Measurements from ENCODE around the gene AQP2. TPM values are rescaled to one million over a fixed set of nuclear protein-coding genes. Genes with fewer than 3 reads are reported as not detected.

AQP2 gene
- total RNA-seq, 1 experiment from 2014 or later, result not detected

DNA sequence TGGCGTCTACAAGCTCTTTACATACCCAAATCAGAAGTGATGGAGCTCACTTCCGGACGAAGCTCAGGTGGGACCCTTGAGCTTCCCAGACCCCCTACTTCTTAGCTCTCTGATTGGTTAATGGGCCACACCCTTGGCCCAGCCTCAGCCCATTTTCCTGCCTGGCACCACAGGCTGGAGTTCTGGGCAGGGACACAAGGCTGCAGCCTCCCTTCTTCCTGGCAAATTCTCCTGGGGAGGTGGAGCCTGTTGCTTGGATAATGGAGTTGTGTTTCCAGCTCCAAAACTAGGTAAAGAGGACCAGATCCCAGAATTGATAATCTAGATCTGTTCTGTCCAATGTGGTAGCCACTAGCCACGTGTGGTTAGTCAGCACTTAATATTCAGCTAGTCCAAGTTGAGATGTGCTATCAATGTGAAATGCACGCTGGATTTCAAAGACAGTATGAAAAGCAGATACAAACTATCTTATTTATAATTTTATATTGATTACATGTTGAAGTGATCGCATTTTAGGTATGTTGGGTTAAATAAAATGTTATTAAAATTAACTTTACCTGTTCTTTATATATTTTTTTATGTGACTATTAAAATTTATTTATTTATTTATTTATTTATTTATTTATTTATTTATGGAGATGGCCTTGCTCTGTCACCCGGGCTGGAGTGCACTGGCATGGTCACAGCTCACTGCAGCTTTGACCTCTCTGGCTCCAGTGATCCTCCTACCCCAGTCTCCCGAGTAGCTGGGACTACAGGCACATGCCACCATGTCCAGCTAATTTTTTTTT is 34.2 kb upstream of the AQP2 start:
- TF ChIP-seq, protein P1, sequence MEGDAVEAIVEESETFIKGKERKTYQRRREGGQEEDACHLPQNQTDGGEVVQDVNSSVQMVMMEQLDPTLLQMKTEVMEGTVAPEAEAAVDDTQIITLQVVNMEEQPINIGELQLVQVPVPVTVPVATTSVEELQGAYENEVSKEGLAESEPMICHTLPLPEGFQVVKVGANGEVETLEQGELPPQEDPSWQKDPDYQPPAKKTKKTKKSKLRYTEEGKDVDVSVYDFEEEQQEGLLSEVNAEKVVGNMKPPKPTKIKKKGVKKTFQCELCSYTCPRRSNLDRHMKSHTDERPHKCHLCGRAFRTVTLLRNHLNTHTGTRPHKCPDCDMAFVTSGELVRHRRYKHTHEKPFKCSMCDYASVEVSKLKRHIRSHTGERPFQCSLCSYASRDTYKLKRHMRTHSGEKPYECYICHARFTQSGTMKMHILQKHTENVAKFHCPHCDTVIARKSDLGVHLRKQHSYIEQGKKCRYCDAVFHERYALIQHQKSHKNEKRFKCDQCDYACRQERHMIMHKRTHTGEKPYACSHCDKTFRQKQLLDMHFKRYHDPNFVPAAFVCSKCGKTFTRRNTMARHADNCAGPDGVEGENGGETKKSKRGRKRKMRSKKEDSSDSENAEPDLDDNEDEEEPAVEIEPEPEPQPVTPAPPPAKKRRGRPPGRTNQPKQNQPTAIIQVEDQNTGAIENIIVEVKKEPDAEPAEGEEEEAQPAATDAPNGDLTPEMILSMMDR (IDR thresholded peaks at IDR 0.05; ENCODE audit: unreplicated experiment), result no peak
- H3K4me3 Mint-ChIP-seq (ENCODE audit: unreplicated experiment), result no peak overlapping the region
- no peaks in the 10 kb centered on the region for H3K27me3 Mint-ChIP-seq (ENCODE audit: insufficient read depth, unreplicated experiment)
- H3K36me3 Mint-ChIP-seq (ENCODE audit: insufficient read depth, unreplicated experiment), result peaks cover 5% of the 10 kb centered on the region
- no TSS peak for BruUV-seq (replicated peaks)
- no peaks in the 10 kb centered on the region for H3K4me1 Mint-ChIP-seq (ENCODE audit: insufficient read depth, unreplicated experiment)
- H3K9me3 Mint-ChIP-seq (ENCODE audit: unreplicated experiment), result no peaks in the 10 kb centered on the region
- CTCF ChIA-PET, result interaction anchor here (0.7 kb wide), 1 partner anchor 139 kb away, joined by 3 read pairs; no protein-coding TSS in a partner anchor
- POLR2A ChIA-PET, result no interaction called here
- H3K27ac Mint-ChIP-seq (ENCODE audit: low read depth, unreplicated experiment), result no peak overlapping the region
- no peak for DNase-seq (ENCODE audit: unreplicated experiment)
- intact Hi-C loops (cut with micrococcal nuclease), result no loop called here

DNA sequence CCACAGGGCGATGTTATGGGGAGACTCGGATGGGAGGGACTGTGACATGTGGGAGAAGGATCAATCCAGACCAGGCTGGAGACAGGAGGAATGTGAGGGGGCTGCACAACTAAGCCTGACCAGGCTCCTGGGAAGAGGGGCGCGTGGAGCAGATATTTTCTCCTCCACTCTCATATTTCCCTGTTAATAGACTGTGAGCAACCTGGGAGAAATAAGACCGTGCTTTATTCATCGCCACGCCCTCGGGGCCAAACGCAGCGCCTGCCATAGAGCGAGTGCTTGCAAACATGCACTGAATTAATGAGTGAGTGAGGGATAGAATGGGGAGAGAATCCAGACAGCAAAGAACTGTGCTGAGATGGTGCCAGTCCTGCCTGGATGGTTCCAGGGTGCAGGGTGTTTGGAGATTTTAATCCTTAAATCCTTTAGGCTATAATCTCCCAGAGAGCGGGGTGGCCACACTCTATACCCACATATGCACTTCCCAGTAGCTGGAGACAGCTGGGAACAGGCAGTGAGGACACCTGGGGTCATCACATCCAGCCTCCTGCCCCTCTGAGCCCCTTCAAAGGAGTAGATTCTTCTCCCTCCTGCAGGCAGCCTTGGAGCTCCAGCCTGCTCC is 33.3 kb upstream of the AQP2 start:
- no peak overlapping the region for H3K27ac Mint-ChIP-seq (ENCODE audit: low read depth, unreplicated experiment)
- no peak overlapping the region for H3K4me3 Mint-ChIP-seq (ENCODE audit: unreplicated experiment)
- CTCF ChIA-PET, result no interaction called here
- TF ChIP-seq, protein P1 (IDR thresholded peaks at IDR 0.05; ENCODE audit: unreplicated experiment), result no peak
- H3K27me3 Mint-ChIP-seq (ENCODE audit: insufficient read depth, unreplicated experiment), result no peaks in the 10 kb centered on the region
- no peak for DNase-seq (ENCODE audit: unreplicated experiment)
- intact Hi-C loops (cut with micrococcal nuclease), result no loop called here
- no peaks in the 10 kb centered on the region for H3K9me3 Mint-ChIP-seq (ENCODE audit: unreplicated experiment)
- peaks cover 5% of the 10 kb centered on the region for H3K36me3 Mint-ChIP-seq (ENCODE audit: insufficient read depth, unreplicated experiment)
- H3K4me1 Mint-ChIP-seq (ENCODE audit: insufficient read depth, unreplicated experiment), result peaks cover 7% of the 10 kb centered on the region
- BruUV-seq (replicated peaks), result no TSS peak
- POLR2A ChIA-PET, result interaction anchor here (0.9 kb wide), 1 partner anchor 23 kb away, joined by 3 read pairs; no protein-coding TSS in a partner anchor

- BruUV-seq (replicated peaks), result no TSS peak
- Mint-ChIP-seq H3K36me3 (ENCODE audit: insufficient read depth, unreplicated experiment) (peaks cover 5% of the 10 kb centered on the region), H3K4me1 (ENCODE audit: insufficient read depth, unreplicated experiment) (peaks cover 7% of the 10 kb centered on the region), H3K4me3 (ENCODE audit: unreplicated experiment) (no peak overlapping the region), H3K9me3 (ENCODE audit: unreplicated experiment) (no peaks in the 10 kb centered on the region), H3K27ac (ENCODE audit: low read depth, unreplicated experiment) (no peak overlapping the region), H3K27me3 (ENCODE audit: insufficient read depth, unreplicated experiment) (no peaks in the 10 kb centered on the region)
- intact Hi-C loops (cut with micrococcal nuclease), result no loop called here
- CTCF ChIA-PET, result no interaction called here
- TF ChIP-seq, protein P1 (IDR thresholded peaks at IDR 0.05; ENCODE audit: unreplicated experiment), result no peak
- no peak for DNase-seq (ENCODE audit: unreplicated experiment)
- POLR2A ChIA-PET, result interaction anchor here (0.9 kb wide), 1 partner anchor 22 kb away, joined by 3 read pairs; no protein-coding TSS in a partner anchor
Measured at GRCh38 chr12:49917788-49918173, 32.8 kb upstream of the AQP2 start.

DNA sequence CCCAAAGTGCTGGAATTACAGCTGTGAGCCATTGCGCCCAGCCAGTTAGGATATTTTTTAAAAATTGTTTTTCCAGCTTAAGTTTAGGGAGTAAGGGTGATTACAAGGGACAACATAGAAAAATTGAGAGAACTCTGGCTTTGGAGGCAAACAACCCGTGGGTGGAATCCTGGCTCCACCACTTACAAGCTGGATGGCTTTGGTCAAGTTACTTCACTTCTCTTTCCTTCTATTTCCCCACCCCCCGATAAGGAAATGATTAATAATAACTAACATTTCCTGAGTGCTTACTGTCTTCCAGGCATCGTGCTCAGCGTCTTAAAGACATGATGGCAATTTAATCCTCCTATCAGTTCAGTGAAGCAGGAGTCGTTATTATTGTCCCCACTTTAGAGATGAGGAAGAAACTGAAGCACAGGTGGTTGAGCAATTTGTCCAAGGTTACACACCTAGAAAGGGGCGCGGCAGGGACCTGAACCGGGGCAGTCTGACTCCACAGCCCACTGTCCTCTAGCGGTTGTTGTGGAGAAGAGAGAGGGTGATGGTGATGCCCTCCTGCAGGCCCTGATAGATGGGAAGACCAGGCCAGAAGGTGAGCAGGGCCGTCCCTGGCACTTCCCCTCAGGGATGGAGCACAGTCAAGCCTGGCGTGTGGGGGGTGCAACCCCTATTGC is 30.2 kb upstream of the AQP2 start:
- H3K36me3 Mint-ChIP-seq (ENCODE audit: insufficient read depth, unreplicated experiment), result no peaks in the 10 kb centered on the region
- TF ChIP-seq, protein P1 (IDR thresholded peaks at IDR 0.05; ENCODE audit: unreplicated experiment), result no peak
- peak; percentile 52 for DNase-seq (ENCODE audit: unreplicated experiment)
- no peak overlapping the region for H3K27ac Mint-ChIP-seq (ENCODE audit: low read depth, unreplicated experiment)
- no TSS peak for BruUV-seq (replicated peaks)
- ChIA-PET POLR2A (no interaction called here), CTCF (interaction anchor here (0.6 kb wide), 1 partner anchor 192 kb away, joined by 3 read pairs; the partner anchor contains the start of gene COX14)
- no peaks in the 10 kb centered on the region for H3K27me3 Mint-ChIP-seq (ENCODE audit: insufficient read depth, unreplicated experiment)
- peaks cover 7% of the 10 kb centered on the region for H3K4me1 Mint-ChIP-seq (ENCODE audit: insufficient read depth, unreplicated experiment)
- intact Hi-C loops (cut with micrococcal nuclease), result no loop called here
- H3K4me3 Mint-ChIP-seq (ENCODE audit: unreplicated experiment), result no peak overlapping the region
- H3K9me3 Mint-ChIP-seq (ENCODE audit: unreplicated experiment), result no peaks in the 10 kb centered on the region
